Esophagus muscularis mucosa (tissue), 4 donors: ENCODE results near the gene ZNF185.

ENCODE experiments used
- CTCF ChIP-seq, 3 experiments: fragments of 200-600 bp in 2 of 3; fragments of 450-650 bp in 1 of 3; sonication (generic) in 2 of 3; IDR thresholded peaks; one replicate each; pipeline ENCODE4 v1.5.1; 2017 to 2019; ENCODE audit warnings: antibody characterized with exemption in 3 of 3, mild to moderate bottlenecking in 2 of 3, moderate library complexity in 1 of 3
- EP300 ChIP-seq: sonication (generic); formaldehyde crosslinking; IDR thresholded peaks from one replicate; pipeline ENCODE4 v1.6.1; 2017; ENCODE audit warnings: antibody characterized with exemption
- POLR2AphosphoS5 ChIP-seq, 2 donors: sonication (generic); formaldehyde crosslinking; IDR thresholded peaks; one replicate each; pipeline ENCODE4 v1.6.1; 2017; ENCODE audit warnings: antibody characterized with exemption in 2 of 2

DNA sequence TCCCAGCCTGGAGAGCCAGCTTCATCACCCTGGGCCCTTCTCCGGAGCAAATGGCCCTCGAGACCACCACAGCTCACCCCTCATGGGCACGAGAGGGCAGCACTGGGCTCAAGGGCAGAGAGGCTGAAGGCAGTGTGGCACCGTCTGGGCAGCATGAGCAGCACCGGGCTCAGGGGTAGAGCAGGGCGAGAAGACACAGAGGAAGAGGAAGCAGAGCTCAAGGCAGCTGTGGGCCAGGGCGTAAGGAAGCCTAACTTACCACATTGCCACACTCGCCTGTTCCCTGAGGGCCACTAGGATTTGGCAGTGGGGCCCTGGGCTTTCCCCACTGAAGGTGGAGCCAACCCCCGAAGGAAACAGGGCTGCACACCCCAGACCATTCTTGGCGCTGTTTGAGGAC lies 15.5 kb downstream of the ZNF185 start:
- TF ChIP-seq CTCF (IDR thresholded peaks at IDR 0.05) (no peak), POLR2AphosphoS5 (IDR thresholded peaks at IDR 0.05) (no peak), EP300 (no peak)
